Stimulated activated CD4-positive, alpha-beta T cell treated with anti-CD3 and anti-CD28 coated beads, Interleukin-12 subunit alpha, Interleukin-12 subunit beta, amount 100 ng/mL, for 4 hours (primary cell): Measurements from ENCODE around the gene TMEM151B.

ENCODE experiments used
- DNase-seq: peaks from one replicate; pipeline ENCODE4 v3.0.0-alpha.2; 2020

The TMEM151B gene

DNA sequence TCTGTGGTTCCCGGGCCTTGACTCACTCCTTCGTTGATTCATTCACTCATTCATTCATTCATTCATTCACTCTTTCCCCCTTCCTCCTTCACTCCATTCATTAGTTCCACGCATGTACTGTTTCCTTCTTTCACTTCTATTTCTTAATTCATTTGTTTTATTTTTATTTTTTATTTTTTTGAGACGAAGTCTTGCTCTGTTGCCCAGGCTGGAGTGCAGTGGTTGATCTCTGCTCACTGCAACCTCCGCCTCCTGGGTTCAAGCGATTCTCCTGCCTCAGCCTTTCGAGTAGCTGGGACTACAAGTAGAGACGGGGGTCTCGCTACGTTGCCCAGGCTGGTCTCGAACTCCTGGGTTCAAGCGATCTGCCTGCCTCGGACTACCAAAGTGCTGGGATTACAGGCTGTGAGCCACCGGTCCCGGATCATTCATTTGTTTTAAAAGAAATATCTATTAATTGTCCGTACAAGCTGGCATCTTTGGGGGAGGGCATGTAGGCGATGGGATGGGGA is 4.5 kb upstream of the TMEM151B start:
- no peak for DNase-seq

DNA sequence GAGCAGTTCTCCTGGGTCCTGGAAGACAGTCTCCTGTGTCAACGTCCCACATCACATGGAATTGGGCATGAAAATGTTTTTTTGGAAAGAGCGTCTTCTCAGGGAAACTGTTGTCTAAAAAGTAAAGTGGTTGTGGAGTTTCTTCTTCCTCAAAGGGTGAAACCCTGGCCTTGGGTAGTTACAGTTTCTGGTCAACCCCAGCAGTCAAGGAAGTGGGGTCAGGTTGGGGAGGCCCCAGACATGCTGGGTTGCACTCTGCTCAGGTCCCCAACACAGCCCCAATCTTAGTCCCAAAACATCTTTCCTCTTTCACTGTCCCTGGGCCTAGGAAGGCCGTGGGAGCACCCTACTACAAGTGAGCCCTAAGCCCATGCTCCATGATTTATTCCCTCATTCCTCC is 3.9 kb upstream of the TMEM151B start:
- DNase-seq = no peak

DNA sequence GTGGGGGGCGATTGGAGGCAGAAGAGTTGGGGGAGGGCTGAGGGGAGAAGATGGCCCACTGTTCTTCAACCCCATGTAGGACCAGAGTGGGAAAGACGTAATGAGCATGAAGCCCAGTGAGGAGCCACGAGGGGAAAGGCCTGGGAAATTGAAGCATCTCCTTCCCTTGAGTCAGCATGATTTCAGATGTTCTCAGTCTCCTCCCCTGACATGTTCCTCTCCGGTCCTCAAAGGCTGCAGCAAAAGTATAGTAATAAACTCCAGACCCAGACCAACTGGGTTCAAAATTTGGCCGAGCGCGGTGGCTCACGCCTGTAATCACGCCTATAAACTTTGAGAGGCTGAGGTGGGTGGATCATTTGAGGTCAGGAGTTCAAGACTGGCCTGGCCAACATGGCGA is 3.0 kb upstream of the TMEM151B start:
- DNase-seq = no peak

DNA sequence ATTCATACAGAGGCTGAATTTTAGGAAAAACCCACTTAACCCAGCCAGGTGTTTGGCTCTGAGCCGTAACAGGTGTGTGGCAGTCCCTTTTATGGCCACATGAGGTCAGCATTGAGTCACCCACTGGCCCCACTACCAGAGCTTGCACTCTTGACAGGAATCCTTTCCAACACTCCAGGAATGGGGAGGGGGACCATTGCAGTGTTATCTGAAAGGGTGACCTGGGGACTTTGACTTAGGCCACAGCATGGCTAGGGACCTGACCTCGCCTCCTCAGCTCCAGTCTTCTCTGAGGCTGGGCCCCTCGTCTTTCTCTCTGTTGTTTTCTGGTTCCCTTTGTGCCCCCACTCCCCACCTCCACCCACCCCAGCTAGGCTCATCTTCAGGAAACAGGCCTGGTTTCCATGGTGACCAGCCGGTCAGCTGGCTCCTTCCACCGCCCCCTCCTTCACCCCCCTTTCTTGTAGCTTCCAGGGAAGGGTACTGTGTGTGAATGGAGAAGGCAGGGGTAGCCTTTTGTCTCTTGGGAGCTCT is 2.1 kb upstream of the TMEM151B start:
- DNase-seq = peak; percentile 56

DNA sequence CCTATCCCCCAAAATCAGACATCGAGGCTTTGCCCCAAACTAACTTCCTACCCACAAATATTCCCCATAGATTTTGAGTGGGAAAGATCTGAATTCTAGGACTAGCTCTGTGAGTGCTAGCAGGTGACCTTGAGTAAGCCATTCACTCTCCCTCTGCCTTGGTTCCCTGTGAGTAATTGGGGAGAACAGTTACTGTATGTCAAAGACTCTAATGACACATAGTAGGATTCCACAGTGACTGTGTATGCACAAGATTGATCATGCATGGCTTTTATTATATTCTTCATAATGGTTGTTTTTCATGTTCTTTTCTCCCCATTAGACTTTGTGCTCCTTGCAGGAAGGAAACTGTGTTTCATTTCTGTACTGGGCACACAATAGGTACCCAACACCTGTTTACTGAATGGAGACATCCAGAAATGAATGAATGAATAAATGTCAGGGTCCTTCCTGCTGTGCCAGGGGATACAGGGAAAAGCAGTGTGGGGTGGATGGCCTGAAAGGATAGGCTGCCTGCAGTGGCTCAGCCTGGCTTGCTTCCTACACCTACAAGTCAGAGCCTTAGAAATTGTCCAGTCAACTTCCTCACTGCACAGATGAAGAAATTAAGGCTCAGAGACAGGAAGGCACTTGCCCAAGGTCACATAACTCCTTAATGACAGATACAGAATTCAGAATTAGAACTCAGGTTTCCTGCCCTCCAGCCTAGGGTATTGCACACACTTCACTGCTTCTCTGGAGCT is 901 bp upstream of the TMEM151B start:
- no peak for DNase-seq

DNA sequence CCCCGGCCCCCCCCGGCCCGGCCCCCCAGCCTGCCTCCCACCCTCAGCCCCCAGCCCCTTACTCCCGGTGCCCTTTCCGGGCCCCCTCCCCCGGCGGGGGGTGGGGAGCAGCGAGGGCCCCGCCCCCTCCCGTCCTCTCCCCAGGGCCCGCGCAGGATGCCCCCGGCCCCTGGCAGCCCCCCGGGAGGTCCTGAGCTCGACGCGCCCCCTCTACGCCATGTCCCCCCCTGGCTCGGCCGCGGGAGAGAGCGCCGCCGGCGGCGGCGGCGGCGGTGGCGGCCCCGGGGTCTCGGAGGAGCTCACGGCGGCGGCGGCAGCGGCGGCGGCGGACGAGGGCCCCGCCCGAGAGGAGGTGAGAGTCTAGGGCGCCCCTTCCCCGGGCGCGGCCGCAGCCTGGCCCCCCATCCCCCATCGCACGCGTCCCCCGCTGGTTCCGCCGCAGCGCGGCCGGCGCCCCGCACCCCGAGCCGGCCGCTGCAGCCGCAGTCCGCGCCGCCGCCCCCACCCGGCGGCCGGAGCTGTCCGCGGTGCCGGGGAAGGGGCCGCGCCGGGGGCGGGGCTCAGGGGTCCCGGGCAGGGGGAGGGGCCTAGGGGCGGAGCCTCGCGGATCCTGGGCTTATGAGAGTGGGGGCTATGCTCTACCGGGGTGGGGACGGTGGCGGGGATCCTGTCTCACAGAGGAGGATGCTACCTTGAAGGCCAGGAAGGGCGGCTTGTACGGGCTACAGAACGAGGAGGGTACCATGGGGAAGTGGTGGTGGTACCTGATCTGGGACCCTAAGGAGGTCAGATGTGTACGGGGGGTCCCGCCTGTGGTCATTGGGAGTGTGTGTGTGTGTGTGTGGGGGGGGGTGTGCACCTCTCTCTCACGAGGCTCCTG is 516 bp downstream of the TMEM151B start:
- DNase-seq = no peak

DNA sequence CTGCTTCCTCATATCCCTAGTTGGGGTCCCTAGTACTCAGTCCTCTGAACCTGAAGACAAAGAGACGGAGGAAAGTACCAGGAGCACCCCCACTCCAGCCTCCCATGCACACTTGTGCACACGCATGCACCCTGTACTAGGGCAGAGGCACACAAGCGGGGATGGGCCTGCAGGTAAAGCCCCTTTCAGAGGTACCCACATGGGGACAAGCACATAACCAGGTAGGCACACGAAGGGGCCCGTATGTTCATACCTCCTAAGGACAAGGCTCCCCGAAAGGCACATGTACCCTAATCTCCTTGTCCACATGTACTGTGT is 1.1 kb downstream of the TMEM151B start:
- no peak for DNase-seq

DNA sequence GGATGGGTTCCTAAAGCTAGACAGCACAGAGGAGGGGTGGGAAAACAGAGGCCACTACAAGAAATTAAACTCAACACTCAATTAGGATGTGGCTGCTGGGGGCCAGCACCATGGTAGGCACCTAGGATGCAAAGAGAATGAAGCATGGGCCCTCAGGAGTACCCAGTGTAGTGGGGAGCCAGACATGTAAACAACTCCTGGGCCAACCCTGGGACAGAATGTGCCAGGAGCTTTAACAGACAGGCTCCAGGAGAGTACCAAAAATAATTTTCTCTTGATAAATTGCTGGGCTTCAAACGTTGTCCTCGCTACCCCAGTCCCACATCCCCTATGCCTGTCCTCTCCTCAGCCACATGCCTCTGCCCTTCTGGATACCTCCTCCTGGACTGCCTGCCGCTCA is 1.7 kb downstream of the TMEM151B start:
- no peak for DNase-seq

DNA sequence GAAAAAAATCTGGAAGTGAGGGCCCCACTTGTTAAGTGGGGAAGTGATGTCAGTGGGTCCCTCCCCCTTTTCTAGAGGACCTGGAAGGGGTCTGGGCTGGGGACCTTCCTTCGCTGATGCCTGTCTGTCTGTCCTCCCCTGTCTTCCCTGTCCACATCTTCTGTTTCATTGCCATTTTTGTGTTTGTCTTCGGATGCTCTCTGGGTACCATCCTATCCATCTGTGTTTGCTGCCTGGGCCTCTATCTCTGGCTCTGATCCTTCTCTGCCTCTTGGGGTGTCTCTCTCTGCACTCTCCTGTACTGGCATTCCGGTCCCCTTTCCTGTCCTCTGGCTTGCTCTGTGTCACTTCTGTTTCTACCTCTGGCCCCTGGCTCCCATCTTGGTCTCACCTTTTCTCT is 2.3 kb downstream of the TMEM151B start:
- no peak for DNase-seq

DNA sequence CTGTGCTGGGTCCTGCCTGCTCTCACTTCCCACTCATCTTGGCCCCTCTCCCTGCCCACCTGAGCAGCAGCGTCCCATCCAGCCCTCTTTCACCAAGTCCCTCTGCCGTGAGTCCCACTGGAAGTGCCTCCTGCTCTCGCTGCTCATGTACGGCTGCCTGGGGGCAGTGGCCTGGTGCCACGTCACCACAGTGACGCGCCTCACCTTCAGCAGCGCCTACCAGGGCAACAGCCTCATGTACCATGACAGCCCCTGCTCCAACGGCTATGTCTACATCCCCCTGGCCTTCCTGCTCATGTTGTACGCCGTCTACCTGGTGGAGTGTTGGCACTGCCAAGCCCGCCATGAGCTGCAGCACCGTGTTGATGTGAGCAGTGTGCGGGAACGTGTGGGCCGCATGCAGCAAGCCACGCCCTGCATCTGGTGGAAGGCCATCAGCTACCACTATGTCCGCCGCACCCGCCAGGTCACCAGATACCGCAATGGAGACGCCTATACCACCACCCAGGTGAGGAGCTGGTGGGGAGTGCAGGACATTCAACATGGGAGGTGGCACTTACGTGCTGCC is 2.8 kb downstream of the TMEM151B start:
- no peak for DNase-seq

DNA sequence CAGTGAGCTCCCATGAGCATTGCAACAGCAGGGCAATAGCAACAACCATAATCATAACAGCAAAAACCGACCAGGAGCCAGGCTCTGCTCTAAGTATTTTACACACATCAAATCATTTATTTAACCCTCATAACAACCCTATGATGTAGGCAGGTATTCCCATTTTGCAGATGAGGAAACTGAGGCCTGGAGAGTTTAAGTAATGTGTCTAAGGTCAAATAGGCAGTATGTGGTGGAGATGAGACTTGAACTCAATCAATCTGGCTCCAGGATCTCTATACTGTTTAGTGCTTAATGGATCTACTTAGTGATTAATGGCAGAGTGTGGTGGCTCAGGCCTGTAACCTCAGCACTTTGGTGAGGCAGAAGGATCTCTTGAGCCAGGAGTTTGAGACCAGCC is 3.4 kb downstream of the TMEM151B start:
- DNase-seq = no peak

DNA sequence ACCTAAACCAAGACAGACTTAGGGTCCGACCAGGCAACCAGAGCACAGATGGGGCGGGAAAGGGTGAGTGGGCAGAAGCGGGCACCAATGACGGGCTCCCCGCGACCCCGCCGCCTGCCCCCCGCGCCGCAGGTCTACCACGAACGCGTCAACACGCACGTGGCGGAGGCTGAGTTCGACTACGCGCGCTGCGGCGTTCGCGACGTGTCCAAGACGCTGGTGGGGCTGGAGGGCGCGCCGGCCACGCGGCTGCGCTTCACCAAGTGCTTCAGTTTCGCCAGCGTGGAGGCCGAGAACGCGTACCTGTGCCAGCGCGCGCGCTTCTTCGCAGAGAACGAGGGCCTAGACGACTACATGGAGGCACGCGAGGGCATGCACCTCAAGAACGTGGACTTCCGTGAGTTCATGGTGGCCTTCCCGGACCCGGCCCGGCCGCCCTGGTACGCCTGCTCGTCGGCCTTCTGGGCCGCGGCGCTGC is 5.1 kb downstream of the TMEM151B start:
- DNase-seq = no peak

DNA sequence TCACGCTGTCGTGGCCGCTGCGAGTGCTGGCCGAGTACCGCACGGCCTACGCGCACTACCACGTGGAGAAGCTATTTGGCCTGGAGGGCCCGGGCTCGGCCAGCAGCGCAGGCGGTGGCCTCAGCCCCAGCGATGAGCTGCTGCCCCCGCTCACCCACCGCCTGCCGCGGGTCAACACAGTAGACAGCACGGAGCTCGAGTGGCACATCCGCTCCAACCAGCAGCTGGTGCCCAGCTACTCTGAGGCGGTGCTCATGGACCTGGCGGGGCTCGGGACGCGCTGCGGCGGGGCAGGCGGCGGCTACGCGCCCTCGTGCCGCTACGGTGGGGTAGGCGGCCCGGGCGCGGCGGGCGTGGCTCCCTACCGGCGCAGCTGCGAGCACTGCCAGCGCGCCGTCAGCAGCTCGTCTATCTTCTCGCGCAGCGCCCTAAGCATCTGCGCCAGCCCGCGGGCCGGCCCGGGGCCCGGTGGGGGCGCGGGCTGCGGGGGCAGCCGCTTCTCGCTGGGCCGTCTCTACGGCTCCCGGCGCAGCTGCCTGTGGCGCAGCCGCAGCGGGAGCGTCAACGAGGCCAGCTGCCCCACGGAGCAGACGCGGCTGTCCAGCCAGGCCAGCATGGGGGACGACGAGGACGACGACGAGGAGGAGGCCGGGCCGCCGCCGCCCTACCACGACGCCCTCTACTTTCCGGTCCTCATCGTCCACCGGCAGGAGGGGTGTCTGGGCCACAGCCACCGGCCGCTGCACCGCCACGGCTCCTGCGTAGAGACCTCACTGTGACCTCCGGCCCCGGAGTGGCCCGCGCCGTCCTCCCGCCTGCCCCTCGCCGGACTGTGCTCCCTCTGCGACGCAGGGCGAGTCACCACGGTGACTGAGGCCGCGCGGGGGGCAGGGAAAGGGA is 5.7 kb downstream of the TMEM151B start:
- no peak for DNase-seq

DNA sequence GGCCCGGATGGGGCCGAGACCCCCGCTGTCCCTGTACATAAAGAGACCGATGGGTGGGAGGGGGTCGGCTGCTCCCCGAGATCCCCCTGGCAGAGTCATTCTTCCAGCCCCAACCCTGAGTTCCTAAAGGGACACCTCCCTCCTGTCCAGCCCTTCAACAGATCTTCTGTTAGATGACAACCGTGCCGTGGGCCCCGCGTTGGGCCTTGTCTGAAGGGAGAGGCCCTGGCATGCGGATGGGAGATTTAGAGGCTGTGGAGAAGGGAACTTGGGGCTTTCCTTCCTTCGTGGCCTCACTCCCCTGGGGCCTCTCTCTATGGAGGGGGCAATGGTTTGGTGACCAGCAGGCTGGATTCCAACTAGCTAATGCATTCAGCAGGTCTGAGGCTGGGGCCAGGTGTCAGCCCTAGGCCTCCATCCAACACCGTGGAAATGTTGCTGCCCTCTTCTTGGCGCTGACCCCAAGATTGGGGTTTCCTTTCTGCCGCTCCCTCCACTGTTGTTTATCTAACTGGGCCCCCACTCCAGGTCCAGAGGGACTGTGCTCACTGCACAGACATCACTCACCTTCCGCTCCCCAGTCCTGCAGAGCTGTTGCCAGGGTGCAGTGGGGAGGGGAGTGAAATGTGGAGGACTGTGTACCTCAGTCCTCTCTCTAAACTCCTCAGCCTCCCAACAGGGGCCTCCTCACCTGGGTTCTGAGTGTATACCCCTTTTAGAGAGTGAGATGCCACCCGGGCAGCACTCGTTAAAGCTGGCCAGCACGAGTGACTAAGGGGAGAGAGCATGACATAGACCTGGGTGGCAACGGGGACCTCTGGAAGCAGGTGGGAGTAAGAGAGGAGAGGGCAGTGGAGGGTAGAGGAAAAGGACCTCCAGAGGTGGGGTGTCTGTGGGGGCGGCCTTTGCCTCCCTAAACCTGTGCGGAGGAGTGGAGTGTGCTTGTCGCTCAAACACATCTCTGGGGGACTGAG is 6.7 kb downstream of the TMEM151B start:
- no peak for DNase-seq

DNA sequence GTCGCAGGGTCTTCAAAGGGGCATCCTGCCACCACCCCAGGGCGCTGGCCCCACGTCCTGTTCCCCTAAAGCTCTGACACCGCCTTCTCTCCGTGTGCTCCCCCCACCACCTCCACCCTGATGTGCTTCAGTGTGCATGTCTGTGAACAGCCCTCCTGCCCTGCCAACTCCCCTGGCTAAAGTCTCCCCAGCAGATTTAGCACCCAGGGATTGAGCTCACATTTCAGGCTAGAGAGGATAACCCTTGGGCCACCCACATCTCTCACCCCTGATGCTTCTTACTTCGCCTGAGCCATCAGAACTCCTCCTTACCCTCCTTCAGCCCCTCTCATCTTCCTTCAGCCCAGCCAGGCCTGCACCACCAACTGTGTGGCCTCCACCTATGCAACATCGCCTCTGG is 7.5 kb downstream of the TMEM151B start:
- DNase-seq = no peak

DNA sequence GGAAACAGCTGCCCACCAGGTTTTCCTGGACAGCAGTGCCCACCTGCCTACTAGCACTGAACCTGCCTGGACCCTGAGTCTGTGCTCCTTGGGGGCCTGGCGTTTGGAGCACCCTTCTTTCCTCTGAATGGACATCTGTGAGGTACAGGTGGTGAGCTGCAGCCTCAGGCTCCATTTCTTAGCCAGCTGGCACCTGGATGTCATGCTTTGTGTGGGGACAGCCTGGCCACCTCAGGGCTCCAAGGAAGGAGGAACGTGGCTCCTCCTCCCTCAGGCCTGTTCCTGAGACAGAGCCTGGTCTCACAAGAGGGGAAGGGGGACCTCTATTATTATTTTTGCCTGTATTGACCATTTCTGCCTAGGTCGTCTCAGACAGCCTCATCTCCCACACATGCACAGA is 8.1 kb downstream of the TMEM151B start:
- no peak for DNase-seq

DNA sequence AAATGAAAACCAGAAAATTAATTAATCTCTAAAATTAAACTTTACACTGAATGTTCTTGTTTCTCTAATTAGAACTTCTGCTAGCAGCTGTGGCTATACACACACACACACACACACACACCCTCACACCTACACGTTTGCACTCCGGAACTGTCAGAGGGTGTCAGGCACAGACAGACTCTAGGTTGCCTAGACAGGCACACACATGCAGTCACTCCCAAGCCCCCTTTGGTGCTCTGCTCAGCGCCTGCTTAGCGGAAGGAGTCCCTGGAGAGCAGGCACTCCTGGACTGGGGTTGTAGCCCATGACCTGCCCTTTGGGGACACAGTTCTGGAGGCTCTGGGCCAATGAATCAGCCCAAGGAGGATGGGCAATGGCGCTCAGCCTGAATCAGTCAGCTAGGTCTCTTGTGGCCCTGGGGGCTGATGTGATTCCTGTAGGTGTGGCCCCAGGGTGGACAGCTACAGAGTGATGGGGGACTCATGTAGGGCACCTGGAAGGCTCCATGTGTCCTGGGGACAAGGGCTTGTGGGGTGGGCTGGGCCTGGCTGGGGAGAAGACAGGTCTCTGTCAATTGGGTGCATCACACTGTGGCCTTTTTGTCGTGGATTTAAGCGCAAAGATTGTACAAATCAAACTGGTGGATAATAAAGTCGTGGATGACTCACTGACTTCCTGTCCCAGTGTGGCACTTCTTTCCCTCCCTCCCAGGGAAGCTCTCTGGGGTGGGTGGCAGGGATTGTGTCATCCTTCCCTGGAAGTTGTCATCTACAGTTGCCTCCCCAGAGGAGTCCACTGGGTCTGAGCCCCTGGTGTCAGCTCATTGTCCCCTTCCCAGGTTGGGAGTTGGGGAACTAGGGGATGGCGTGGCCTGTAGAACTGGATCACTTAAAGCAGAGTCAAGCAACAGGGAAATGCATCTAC is 8.8 kb downstream of the TMEM151B start:
- DNase-seq = no peak

DNA sequence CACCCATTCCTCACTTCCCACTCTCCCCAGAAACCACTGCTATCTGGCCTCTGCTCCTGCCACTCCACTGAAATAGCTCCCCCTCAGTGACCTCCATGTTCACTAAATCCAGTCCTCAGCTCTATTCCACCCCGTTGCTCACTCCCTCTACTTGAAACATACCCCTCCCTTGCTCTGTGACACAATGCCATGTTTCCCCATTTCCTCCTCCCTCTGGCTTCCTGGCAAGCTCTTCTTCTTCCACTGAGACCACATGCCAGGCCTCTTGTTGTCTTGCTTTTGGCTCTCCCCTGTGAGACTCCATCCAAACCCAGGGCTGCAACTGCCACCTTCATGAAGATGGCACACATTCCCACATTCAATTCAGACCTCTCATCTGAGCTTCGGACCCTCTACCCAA is 13.9 kb downstream of the TMEM151B start:
- DNase-seq = no peak

DNA sequence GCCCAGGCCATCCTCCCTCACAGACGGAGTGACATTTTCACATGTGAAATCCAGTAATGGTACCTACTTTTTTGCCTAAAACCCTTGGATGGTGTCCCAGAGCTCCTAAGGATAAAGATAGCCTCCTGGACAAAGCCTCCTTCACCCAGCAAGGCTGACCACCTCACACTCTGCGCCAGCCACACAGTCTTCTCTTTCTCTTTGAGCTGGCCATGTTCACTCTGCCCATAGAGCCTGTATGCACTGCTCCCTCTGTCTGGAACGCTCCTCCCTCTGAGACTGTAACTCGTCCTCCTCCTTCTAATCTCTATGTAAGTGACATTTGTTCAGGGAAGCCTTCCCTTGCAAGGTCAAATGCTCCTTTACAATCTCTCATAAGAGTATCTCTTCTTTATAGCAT is 14.6 kb downstream of the TMEM151B start:
- DNase-seq = no peak
